ENCODE measurements around the gene APOBEC2. TPM values are rescaled to one million over a fixed set of nuclear protein-coding genes. Genes with fewer than 3 reads are reported as not detected.
A peak's percentile ranks its signal among the peaks of the same experiment; 100 is the strongest.

Gene APOBEC2
- total and polyA plus RNA-seq, 9 of the 15 experiments (the other 6 are each of a cell fraction or from before 2014, with no cell fraction given) = 0.25 to 1.6 TPM; not detected in 7

DNA sequence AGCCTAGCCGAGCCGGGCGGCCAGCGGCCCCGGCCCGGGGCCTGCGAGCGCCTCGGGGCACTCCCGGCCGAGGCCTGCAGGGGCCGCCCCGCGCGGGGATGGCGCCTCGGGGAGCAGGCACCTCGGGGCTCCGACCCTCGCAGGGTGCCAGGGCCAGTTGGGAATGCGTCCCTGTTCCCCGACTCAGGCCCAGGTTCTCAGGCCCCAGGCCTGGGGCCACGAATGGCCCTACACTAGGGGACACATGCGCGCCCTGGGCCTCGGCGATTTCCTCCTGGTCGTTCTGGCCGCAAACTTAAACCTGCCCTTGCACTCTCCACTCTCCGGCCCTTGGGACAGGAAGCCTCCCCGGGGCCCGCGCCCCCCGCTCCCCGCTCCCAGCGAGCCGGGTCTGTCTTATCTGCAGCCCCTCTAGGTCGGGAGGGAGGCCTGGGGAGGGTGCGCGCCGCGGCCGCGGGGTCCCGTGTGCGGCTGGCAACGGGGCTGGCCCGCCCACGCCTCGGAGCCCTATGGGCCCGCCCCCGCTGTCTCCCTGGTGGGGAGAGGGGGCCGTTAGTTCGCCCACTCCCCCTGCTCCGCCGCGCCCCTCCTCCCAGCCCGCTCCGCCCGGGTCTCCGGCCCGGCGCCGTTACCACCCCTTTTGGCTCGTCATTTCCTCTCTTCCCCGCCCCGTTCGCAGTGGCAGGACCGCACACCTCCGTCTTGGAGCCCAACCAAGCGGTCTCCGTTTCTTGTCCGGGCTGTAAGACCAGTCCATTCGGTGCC is 20.4 kb downstream of the APOBEC2 start (continued):
- TF ChIP-seq, protein P1, sequence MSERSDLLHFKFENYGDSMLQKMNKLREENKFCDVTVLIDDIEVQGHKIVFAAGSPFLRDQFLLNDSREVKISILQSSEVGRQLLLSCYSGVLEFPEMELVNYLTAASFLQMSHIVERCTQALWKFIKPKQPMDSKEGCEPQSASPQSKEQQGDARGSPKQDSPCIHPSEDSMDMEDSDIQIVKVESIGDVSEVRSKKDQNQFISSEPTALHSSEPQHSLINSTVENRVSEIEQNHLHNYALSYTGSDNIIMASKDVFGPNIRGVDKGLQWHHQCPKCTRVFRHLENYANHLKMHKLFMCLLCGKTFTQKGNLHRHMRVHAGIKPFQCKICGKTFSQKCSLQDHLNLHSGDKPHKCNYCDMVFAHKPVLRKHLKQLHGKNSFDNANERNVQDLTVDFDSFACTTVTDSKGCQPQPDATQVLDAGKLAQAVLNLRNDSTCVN (CRISPR knock-in tag; IDR thresholded peaks at IDR 0.05) = no peak
- TF ChIP-seq BRD4 (IDR thresholded peaks at IDR 0.05) (peak; percentile 94), PHB (CRISPR knock-in tag; IDR thresholded peaks at IDR 0.05) (0 out of 2 replicates have a peak, but pooled peaks have one; percentile 19), POLR2H (tag; IDR thresholded peaks at IDR 0.05; ENCODE audit: low read depth) (peak; percentile 33; the same call in 1 of the 2 replicates), ZNF143 (CRISPR knock-in tag; IDR thresholded peaks at IDR 0.05) (no peak), RCOR1 (IDR thresholded peaks at IDR 0.05; ENCODE audit: borderline replicate concordance in 1 of 2, low read depth in 2 of 2, low read length in 2 of 2) (no peak; a peak in 1 of 4 replicates), ZNF134 (CRISPR knock-in tag; conservative IDR thresholded peaks at IDR 0.05) (no peak), ILF3 (IDR thresholded peaks at IDR 0.05; ENCODE audit: borderline replicate concordance) (peak; percentile 22; the same call in 1 of the 2 replicates), ZSCAN32 (CRISPR knock-in tag; IDR thresholded peaks at IDR 0.05) (no peak), SUPT5H (IDR thresholded peaks at IDR 0.05) (peak; percentile 97), EZH2 (IDR thresholded peaks at IDR 0.05; ENCODE audit: borderline replicate concordance, low read depth, low read length) (no peak), SOX6 (IDR thresholded peaks at IDR 0.05) (peak; percentile 21; the same call in 1 of the 2 replicates), RB1 (IDR thresholded peaks at IDR 0.05; ENCODE audit: low read depth) (peak; percentile 75; the same call in 1 of the 2 replicates), CHD2 (IDR thresholded peaks at IDR 0.05; ENCODE audit: low read depth, low read length) (no peak)
- TF ChIP-seq, protein P2, sequence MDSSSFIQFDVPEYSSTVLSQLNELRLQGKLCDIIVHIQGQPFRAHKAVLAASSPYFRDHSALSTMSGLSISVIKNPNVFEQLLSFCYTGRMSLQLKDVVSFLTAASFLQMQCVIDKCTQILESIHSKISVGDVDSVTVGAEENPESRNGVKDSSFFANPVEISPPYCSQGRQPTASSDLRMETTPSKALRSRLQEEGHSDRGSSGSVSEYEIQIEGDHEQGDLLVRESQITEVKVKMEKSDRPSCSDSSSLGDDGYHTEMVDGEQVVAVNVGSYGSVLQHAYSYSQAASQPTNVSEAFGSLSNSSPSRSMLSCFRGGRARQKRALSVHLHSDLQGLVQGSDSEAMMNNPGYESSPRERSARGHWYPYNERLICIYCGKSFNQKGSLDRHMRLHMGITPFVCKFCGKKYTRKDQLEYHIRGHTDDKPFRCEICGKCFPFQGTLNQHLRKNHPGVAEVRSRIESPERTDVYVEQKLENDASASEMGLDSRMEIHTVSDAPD (CRISPR knock-in tag; IDR thresholded peaks at IDR 0.05) = no peak
- TF ChIP-seq, protein P3, sequence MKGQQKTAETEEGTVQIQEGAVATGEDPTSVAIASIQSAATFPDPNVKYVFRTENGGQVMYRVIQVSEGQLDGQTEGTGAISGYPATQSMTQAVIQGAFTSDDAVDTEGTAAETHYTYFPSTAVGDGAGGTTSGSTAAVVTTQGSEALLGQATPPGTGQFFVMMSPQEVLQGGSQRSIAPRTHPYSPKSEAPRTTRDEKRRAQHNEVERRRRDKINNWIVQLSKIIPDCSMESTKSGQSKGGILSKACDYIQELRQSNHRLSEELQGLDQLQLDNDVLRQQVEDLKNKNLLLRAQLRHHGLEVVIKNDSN (CRISPR knock-in tag; IDR thresholded peaks at IDR 0.05) = no peak
- TF ChIP-seq, protein P4, sequence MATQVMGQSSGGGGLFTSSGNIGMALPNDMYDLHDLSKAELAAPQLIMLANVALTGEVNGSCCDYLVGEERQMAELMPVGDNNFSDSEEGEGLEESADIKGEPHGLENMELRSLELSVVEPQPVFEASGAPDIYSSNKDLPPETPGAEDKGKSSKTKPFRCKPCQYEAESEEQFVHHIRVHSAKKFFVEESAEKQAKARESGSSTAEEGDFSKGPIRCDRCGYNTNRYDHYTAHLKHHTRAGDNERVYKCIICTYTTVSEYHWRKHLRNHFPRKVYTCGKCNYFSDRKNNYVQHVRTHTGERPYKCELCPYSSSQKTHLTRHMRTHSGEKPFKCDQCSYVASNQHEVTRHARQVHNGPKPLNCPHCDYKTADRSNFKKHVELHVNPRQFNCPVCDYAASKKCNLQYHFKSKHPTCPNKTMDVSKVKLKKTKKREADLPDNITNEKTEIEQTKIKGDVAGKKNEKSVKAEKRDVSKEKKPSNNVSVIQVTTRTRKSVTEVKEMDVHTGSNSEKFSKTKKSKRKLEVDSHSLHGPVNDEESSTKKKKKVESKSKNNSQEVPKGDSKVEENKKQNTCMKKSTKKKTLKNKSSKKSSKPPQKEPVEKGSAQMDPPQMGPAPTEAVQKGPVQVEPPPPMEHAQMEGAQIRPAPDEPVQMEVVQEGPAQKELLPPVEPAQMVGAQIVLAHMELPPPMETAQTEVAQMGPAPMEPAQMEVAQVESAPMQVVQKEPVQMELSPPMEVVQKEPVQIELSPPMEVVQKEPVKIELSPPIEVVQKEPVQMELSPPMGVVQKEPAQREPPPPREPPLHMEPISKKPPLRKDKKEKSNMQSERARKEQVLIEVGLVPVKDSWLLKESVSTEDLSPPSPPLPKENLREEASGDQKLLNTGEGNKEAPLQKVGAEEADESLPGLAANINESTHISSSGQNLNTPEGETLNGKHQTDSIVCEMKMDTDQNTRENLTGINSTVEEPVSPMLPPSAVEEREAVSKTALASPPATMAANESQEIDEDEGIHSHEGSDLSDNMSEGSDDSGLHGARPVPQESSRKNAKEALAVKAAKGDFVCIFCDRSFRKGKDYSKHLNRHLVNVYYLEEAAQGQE (IDR thresholded peaks at IDR 0.05; ENCODE audit: borderline replicate concordance) = peak; percentile 12; the same call in 1 of the 2 replicates
- TF ChIP-seq, protein P4 (CRISPR knock-in tag; IDR thresholded peaks at IDR 0.05; ENCODE audit: low read depth) = peak; percentile 53; the same call in 1 of the 2 replicates

Measured in K562 (cell line).